Adrenal gland (tissue), 12 donors: ENCODE data around the gene CCL14. TPM values are rescaled to one million over a fixed set of nuclear protein-coding genes. Genes with fewer than 3 reads are reported as not detected.

Experiments used
- DNase-seq, 7 donors: peaks; one replicate each; pipeline ENCODE4 v3.0.0-alpha.2; 2019 to 2020
- H3K27ac ChIP-seq, 5 donors: fragments of 200-600 bp; sonication (generic) in 4 of 5; 1 replicate in 3 of 5; 2 replicates in 2 of 5; pipeline versions ENCODE4 v1.5.1 to v1.8.0; 2016 to 2020; ENCODE audit warnings: mild to moderate bottlenecking in 1 of 5
- H3K27me3 ChIP-seq: fragments of 200-600 bp; 2 replicates; pipeline ENCODE4 v1.8.0; 2021
- H3K36me3 ChIP-seq, 2 donors: fragments of 200-600 bp; replicated peaks in 1 of 2; 1 replicate in 1 of 2; 2 replicates in 1 of 2; pipeline versions ENCODE4 v1.5.1 to v1.8.0; 2018 to 2022
- H3K4me1 ChIP-seq, 2 donors: fragments of 200-600 bp; replicated peaks in 1 of 2; 1 replicate in 1 of 2; 2 replicates in 1 of 2; pipeline versions ENCODE4 v1.5.1 to v1.8.0; 2018 to 2021
- H3K4me3 ChIP-seq, 4 donors: fragments of 200-600 bp; sonication (generic) in 3 of 4; one replicate each; pipeline ENCODE4 v1.5.1; 2016 to 2018
- H3K9me3 ChIP-seq, 3 donors: fragments of 200-600 bp; sonication (generic) in 1 of 3; replicated peaks in 1 of 3; 1 replicate in 2 of 3; 2 replicates in 1 of 3; pipeline versions ENCODE4 v1.5.1 to v1.8.0; 2016 to 2021
- POLR2A ChIP-seq, 2 donors: fragments of 450-650 bp; IDR thresholded peaks; one replicate each; pipeline ENCODE4 v1.6.1; 2017; ENCODE audit warnings: antibody characterized with exemption in 2 of 2, mild to moderate bottlenecking in 2 of 2, moderate library complexity in 1 of 2
- whole genome bisulfite sequencing, 4 donors: extraction: QIAGEN DNeasy Blood & Tissue Kit in 2 of 4; methylation state at CpG; one replicate each; pipeline versions ENCODE4 v1.1.5 to v1.1.7; 2013 to 2017; 5-methylcytosine and 5-hydroxymethylcytosine counted together
- intact Hi-C, 2 donors: fragments of 100-400 bp; cut with DNase I; formaldehyde crosslinking; loops; one replicate each; pipeline versions ENCODE4 v1.14.1 to v1.15.0; 2022 to 2023
- polyA plus RNA-seq, 3 donors: library from polyadenylated mRNA; stranded (reverse); fragments of 200-250 nt in 2 of 3; fragments of 350-450 nt in 1 of 3; fragmentation: Illumina TruSeq in 1 of 3; extraction: RNeasy Lipid Tissue Mini Kit (QIAGEN cat#74804) in 1 of 3; gene quantifications; one replicate each; pipeline ENCODE4 v1.2.3, GENCODE V29; 2013 to 2014
- total RNA-seq, 9 donors: library from RNA; depleted of rRNA in 4 of 9; stranded (reverse); fragments of >200 nt in 4 of 9; fragments of 120-200 nt in 1 of 9; fragmentation: NEBNext Ultra II Directional in 1 of 9; extraction: Animal tissue kit (Norgen Biotek cat#: 25700) in 1 of 9; gene quantifications; one replicate each; pipeline versions ENCODE4 v1.1.0 to v1.2.4, GENCODE V29; 2013 to 2023
- TF ChIP-seq, protein P1 (sequence below), 6 experiments: fragments of 450-650 bp in 4 of 6; fragments of 200-600 bp in 2 of 6; sonication (generic) in 1 of 6; IDR thresholded peaks; 1 replicate in 5 of 6; 2 replicates in 1 of 6; pipeline versions ENCODE4 v1.5.1 to v1.8.0; 2016 to 2021; ENCODE audit warnings: antibody characterized with exemption in 6 of 6, mild to moderate bottlenecking in 2 of 6, moderate library complexity in 1 of 6
- donor health status: healthy with polysubstance abuse.
- donor health status: Bipolar disorder and iron deficiency.
- donor health status: DM: yes; HTN: yes; CAD: no.
- donor health status: DM: no; HTN: no; CAD: no.
- donor health status: DM: no; HTN: no; CAD: no.
- donor health status: DM: yes; HTN: yes; CAD: no.

CCL14 gene
- total and polyA plus RNA-seq, 12 donors: 15.3 to 268 (median 65.2) TPM

DNA sequence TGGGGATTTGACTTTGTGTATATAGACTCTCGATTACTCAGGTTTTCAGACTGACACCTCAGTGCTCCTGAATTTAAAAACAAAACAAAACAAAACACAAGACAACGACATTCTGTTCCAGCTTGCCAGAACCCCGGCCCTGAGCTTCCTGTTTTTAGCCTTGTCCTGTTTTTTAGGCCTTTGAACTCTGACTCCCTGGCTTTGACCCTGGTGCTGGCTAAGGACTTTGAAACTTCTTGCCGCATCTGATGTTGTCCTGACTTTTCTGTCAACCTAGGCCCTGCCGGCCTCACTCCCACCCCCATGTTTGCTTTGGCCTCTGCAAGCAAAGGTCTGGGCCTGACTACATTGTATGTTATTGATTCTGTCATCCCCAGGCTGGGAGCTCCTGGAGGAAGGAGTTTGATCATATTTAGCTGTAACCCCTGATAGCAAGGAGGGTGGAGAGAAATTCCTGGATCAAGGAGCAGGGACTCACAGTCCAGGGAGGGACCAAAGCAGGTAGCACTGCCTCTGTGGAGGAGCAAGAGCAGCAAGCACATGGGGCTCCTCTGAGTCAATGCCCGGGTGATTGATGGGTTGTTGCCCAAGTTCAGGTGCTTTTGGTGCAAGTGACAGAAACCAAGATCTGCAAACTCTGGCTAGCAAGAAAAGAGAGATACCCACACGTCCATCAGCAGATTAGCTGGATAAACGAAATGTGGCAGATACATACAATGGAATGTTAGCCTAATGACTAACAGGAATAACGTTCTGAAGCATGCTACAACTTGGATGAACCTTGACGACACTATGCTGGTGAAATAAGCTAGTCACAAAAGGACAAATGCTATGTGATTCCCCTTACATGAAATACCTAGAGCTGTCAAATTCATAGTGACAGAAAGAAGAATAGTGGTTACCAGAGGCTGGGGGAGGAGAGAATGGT, 12.9 kb downstream of the CCL14 start:
- H3K27me3 ChIP-seq: no peaks in the 10 kb centered on the region
- TF ChIP-seq POLR2A (IDR thresholded peaks at IDR 0.05): no peak
- TF ChIP-seq, protein P1, sequence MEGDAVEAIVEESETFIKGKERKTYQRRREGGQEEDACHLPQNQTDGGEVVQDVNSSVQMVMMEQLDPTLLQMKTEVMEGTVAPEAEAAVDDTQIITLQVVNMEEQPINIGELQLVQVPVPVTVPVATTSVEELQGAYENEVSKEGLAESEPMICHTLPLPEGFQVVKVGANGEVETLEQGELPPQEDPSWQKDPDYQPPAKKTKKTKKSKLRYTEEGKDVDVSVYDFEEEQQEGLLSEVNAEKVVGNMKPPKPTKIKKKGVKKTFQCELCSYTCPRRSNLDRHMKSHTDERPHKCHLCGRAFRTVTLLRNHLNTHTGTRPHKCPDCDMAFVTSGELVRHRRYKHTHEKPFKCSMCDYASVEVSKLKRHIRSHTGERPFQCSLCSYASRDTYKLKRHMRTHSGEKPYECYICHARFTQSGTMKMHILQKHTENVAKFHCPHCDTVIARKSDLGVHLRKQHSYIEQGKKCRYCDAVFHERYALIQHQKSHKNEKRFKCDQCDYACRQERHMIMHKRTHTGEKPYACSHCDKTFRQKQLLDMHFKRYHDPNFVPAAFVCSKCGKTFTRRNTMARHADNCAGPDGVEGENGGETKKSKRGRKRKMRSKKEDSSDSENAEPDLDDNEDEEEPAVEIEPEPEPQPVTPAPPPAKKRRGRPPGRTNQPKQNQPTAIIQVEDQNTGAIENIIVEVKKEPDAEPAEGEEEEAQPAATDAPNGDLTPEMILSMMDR (IDR thresholded peaks at IDR 0.05): no peak
- no peaks in the 10 kb centered on the region for H3K9me3 ChIP-seq
- no peak overlapping the region for H3K4me3 ChIP-seq
- peak in 6 of 7 donors; percentile 21 to 63 (median 34) for DNase-seq
- peaks cover 0 to 21% of the 10 kb centered on the region in 2 donors for H3K4me1 ChIP-seq
- WGBS, 4 donors: 45 to 51% (median 46%) methylated on average over 10 of the region's 10 CpGs
- H3K36me3 ChIP-seq: no peaks in the 10 kb centered on the region
- intact Hi-C loops: loop anchor here (10.0 kb wide), 3 partner anchors 101 to 511 kb away; partner anchors contain the start of gene ZNHIT3 (in 1 of the 2)
- peak overlapping the region in 2 of 5 donors; percentile 21 to 41 for H3K27ac ChIP-seq

DNA sequence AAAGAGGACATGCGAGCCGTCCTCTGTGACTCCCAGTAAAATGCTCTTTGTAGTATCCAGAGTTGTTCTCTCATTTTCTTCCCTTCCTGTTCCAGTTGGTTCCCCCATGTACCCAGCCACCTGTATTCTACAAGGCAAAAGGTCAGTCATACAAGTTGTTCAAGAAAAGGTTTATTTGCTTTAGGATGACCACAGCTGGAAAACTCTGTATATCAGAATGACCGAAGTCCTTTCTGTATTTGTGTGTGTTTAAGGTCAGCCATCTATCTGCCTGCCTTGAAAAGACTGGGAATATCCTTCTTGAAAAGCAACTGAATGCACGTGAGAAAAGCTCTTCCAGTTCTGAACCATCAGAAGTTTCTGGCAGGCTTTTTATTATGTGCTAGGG, 13.6 kb downstream of the CCL14 start:
- H3K27ac ChIP-seq: peak overlapping the region in 1 of 5 donors; percentile 41
- WGBS, 4 donors: 64 to 78% (median 71%) methylated on average over 4 of the region's 4 CpGs

DNA sequence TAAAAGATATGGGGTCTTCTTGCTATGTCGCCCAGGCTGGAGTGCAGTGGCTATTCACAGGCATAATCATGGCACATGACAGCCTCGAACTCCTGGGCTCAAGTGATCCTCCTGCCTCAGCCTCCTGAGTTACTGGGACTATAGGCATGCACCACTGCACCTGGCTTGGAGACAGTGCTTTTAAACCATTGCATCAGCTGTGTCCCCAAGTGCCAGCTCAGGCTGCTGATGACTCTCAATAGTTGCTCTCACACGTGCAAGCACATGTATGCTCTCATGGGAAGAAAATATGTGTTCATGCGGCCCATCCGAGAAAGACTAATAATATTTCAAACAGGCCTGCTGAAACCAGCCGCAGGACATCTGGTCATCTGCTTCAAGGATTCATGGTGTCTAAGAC, 14.0 kb downstream of the CCL14 start:
- DNase-seq: no peak
- Histone ChIP-seq H3K27ac (peak overlapping the region in 1 of 5 donors; percentile 41), H3K27me3 (no peaks in the 10 kb centered on the region), H3K36me3 (no peaks in the 10 kb centered on the region), H3K4me3 (no peak overlapping the region), H3K4me1 (peaks cover 0 to 21% of the 10 kb centered on the region in 2 donors), H3K9me3 (no peaks in the 10 kb centered on the region)
- WGBS, 4 donors: 80 to 93% (median 83%) methylated on average over 6 of the region's 6 CpGs
- TF ChIP-seq POLR2A (IDR thresholded peaks at IDR 0.05): no peak
- TF ChIP-seq, protein P1 (IDR thresholded peaks at IDR 0.05): no peak
- intact Hi-C loops: loop anchor here (10.0 kb wide), 3 partner anchors 102 to 512 kb away; partner anchors contain the start of gene ZNHIT3 (in 1 of the 2)

More for the DNA sequence above, 13.6 kb downstream of the CCL14 start:
- H3K9me3 ChIP-seq: no peaks in the 10 kb centered on the region
- TF ChIP-seq POLR2A (IDR thresholded peaks at IDR 0.05): no peak
- TF ChIP-seq, protein P1 (IDR thresholded peaks at IDR 0.05): no peak
- peaks cover 0 to 21% of the 10 kb centered on the region in 2 donors for H3K4me1 ChIP-seq
- intact Hi-C loops: loop anchor here (10.0 kb wide), 3 partner anchors 102 to 512 kb away; partner anchors contain the start of gene ZNHIT3 (in 1 of the 2)
- DNase-seq: no peak
- H3K36me3 ChIP-seq: no peaks in the 10 kb centered on the region
- H3K4me3 ChIP-seq: no peak overlapping the region
- H3K27me3 ChIP-seq: no peaks in the 10 kb centered on the region

DNA sequence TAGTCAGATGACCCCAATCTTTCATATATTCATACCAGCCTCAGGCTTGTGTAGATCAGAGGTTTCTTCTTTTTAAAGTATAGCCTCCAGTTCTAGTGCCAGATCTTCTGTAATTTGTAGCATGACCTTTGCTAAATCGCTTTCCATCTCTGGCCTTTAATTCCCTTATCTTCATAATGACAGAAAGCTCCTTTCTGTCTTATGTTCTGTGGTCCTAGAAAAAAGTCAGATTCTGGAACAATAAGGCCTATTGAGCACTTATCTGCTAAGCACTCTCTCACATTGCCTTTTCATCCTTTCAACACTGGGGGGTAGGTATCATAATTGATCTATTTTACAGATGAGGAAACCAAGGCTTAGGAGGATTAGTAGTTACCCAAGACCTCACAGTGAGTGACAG, 14.5 kb downstream of the CCL14 start:
- Histone ChIP-seq H3K27ac (peak overlapping the region in 1 of 5 donors; percentile 41), H3K27me3 (no peaks in the 10 kb centered on the region), H3K36me3 (no peaks in the 10 kb centered on the region), H3K4me3 (no peak overlapping the region), H3K9me3 (no peaks in the 10 kb centered on the region), H3K4me1 (peaks cover 0 to 21% of the 10 kb centered on the region in 2 donors)
- DNase-seq: no peak
- intact Hi-C loops: loop anchor here (10.0 kb wide), 3 partner anchors 103 to 513 kb away; partner anchors contain the start of gene ZNHIT3 (in 1 of the 2)
- no peak for TF ChIP-seq POLR2A (IDR thresholded peaks at IDR 0.05)
- TF ChIP-seq, protein P1 (IDR thresholded peaks at IDR 0.05): no peak
- 60 to 74% (median 66%) methylated on average over 1 of the region's 1 CpG for whole genome bisulfite sequencing, 4 donors
